ENCODE measurements around the gene FBLL1.

The FBLL1 gene

GRCh38 chr5:168552146-168552545, 23.0 kb downstream of the FBLL1 start:
- in situ Hi-C loops (cut with HindIII; ENCODE audit: low sequenced_read_pairs): no loop called here
- TF ChIP-seq, protein P1, sequence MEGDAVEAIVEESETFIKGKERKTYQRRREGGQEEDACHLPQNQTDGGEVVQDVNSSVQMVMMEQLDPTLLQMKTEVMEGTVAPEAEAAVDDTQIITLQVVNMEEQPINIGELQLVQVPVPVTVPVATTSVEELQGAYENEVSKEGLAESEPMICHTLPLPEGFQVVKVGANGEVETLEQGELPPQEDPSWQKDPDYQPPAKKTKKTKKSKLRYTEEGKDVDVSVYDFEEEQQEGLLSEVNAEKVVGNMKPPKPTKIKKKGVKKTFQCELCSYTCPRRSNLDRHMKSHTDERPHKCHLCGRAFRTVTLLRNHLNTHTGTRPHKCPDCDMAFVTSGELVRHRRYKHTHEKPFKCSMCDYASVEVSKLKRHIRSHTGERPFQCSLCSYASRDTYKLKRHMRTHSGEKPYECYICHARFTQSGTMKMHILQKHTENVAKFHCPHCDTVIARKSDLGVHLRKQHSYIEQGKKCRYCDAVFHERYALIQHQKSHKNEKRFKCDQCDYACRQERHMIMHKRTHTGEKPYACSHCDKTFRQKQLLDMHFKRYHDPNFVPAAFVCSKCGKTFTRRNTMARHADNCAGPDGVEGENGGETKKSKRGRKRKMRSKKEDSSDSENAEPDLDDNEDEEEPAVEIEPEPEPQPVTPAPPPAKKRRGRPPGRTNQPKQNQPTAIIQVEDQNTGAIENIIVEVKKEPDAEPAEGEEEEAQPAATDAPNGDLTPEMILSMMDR (IDR thresholded peaks at IDR 0.05; ENCODE audit: low read depth, low read length, missing control alignments): no peak

GRCh38 chr5:168553377-168554130, 24.4 kb downstream of the FBLL1 start:
- DNase-seq (ENCODE audit: low read depth): no peak
- in situ Hi-C loops (cut with HindIII; ENCODE audit: low sequenced_read_pairs): no loop called here
- no peak overlapping the region for H3K4me3 ChIP-seq (ENCODE audit: low read depth, low read length)
- TF ChIP-seq, protein P1 (IDR thresholded peaks at IDR 0.05; ENCODE audit: low read depth, low read length, missing control alignments): no peak

More at GRCh38 chr5:168552146-168552545, 23.0 kb downstream of the FBLL1 start:
- no peak overlapping the region for H3K4me3 ChIP-seq (ENCODE audit: low read depth, low read length)
- DNase-seq (ENCODE audit: low read depth): peak; percentile 98

- in situ Hi-C loops (cut with HindIII; ENCODE audit: low sequenced_read_pairs): no loop called here
- H3K4me3 ChIP-seq (ENCODE audit: low read depth, low read length): no peak overlapping the region
- TF ChIP-seq, protein P1 (IDR thresholded peaks at IDR 0.05; ENCODE audit: low read depth, low read length, missing control alignments): no peak
- no peak for DNase-seq (ENCODE audit: low read depth)
These were observed 28.3 kb downstream of the FBLL1 start for GRCh38 chr5:168557389-168557788.

GRCh38 chr5:168562279-168562678, 33.2 kb downstream of the FBLL1 start:
- TF ChIP-seq, protein P1 (IDR thresholded peaks at IDR 0.05; ENCODE audit: low read depth, low read length, missing control alignments): no peak
- DNase-seq (ENCODE audit: low read depth): no peak
- in situ Hi-C loops (cut with HindIII; ENCODE audit: low sequenced_read_pairs): no loop called here
- H3K4me3 ChIP-seq (ENCODE audit: low read depth, low read length): no peak overlapping the region

DNA sequence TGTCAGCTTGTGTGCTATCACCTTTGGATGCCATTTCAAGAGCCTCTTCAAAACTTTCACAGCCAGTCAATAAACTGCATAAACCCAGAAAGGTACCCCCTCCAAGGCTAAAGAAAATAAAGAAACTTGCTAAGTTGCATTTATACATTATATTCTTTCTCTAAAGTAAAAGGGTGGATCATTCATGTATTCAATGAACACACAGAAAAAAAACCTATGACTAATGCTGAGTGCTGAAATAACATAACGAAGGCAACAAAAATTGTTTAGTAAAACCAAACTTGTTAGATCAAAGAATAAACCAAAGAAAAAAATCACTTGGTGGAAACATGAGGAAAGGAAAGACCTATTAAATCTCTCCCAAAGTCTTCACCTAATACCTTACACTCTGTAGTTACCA, 34.9 kb downstream of the FBLL1 start:
- in situ Hi-C loops (cut with HindIII; ENCODE audit: low sequenced_read_pairs): no loop called here
- TF ChIP-seq, protein P1 (IDR thresholded peaks at IDR 0.05; ENCODE audit: low read depth, low read length, missing control alignments): no peak
- H3K4me3 ChIP-seq (ENCODE audit: low read depth, low read length): no peak overlapping the region
- no peak for DNase-seq (ENCODE audit: low read depth)

- TF ChIP-seq, protein P1 (IDR thresholded peaks at IDR 0.05; ENCODE audit: low read depth, low read length, missing control alignments): no peak
- H3K4me3 ChIP-seq (ENCODE audit: low read depth, low read length): no peak overlapping the region
- in situ Hi-C loops (cut with HindIII; ENCODE audit: low sequenced_read_pairs): no loop called here
- no peak for DNase-seq (ENCODE audit: low read depth)
These were observed 39.6 kb downstream of the FBLL1 start for GRCh38 chr5:168568738-168569137.

All from astrocyte of the cerebellum (primary cell).